Mesenchymal stem cell (in vitro differentiated cells and primary cell): ENCODE results near the gene BORCS8.

Experiments used
- DNase-seq: peaks from one replicate; pipeline ENCODE4 v3.0.0-alpha.2; 2013
- H2AFZ ChIP-seq: one replicate; pipeline ENCODE4 v1.6.1; 2013; ENCODE audit warnings: low read depth, mild to moderate bottlenecking, control low read depth, inconsistent platforms, low read length, moderate library complexity
- H2AK5ac ChIP-seq: 2 replicates; pipeline ENCODE4 v1.6.1; 2013; ENCODE audit warnings: low read length, moderate library complexity, mild to moderate bottlenecking, inconsistent platforms; ENCODE audit not compliant: severe bottlenecking
- H2BK120ac ChIP-seq: one replicate; pipeline ENCODE4 v1.6.1; 2013; ENCODE audit warnings: low read depth, mild to moderate bottlenecking, inconsistent platforms, low read length, moderate library complexity
- H2BK12ac ChIP-seq, 2 experiments: one replicate each; pipeline ENCODE4 v1.6.1; 2013; ENCODE audit warnings: inconsistent platforms in 2 of 2, low read length in 2 of 2, mild to moderate bottlenecking in 2 of 2, moderate library complexity in 2 of 2, control low read depth in 1 of 2
- H2BK15ac ChIP-seq: one replicate; pipeline ENCODE4 v1.6.1; 2013; ENCODE audit warnings: mild to moderate bottlenecking, low read depth, inconsistent platforms; ENCODE audit not compliant: poor library complexity, severe bottlenecking
- H2BK5ac ChIP-seq: 2 replicates; pipeline ENCODE4 v1.6.1; 2013; ENCODE audit warnings: low read depth, mild to moderate bottlenecking, low read length, control low read depth, inconsistent platforms; ENCODE audit not compliant: poor library complexity, severe bottlenecking
- H3K14ac ChIP-seq, 2 experiments: one replicate each; pipeline ENCODE4 v1.6.1; 2013; ENCODE audit warnings: inconsistent platforms in 2 of 2, low read length in 2 of 2, control low read depth in 1 of 2, mild to moderate bottlenecking in 1 of 2, moderate library complexity in 1 of 2
- H3K18ac ChIP-seq, 2 experiments: one replicate each; pipeline ENCODE4 v1.6.1; 2013; ENCODE audit warnings: inconsistent platforms in 2 of 2, low read length in 2 of 2, control low read depth in 1 of 2, low read depth in 1 of 2, mild to moderate bottlenecking in 1 of 2
- H3K23ac ChIP-seq, 2 experiments: one replicate each; pipeline ENCODE4 v1.6.1; 2013; ENCODE audit warnings: inconsistent platforms in 2 of 2, low read length in 2 of 2, mild to moderate bottlenecking in 2 of 2, moderate library complexity in 2 of 2, control low read depth in 1 of 2
- H3K27ac ChIP-seq: 2 replicates; pipeline ENCODE4 v1.5.1; 2013; ENCODE audit warnings: mild to moderate bottlenecking, moderate library complexity, low read length, control low read depth, inconsistent platforms; ENCODE audit not compliant: poor library complexity, severe bottlenecking
- H3K27me3 ChIP-seq, 2 experiments: 2 replicates each; pipeline versions ENCODE4 v1.6.1 to v1.7.0; 2013; ENCODE audit warnings: low read length in 2 of 2, mild to moderate bottlenecking in 2 of 2, moderate library complexity in 2 of 2, control low read depth in 1 of 2, inconsistent platforms in 1 of 2; ENCODE audit not compliant: control insufficient read depth in 1 of 2, insufficient read depth in 1 of 2
- H3K36me3 ChIP-seq, 2 experiments: 2 replicates each; pipeline versions ENCODE4 v1.6.1 to v1.7.0; 2013; ENCODE audit warnings: low read length in 2 of 2, control low read depth in 1 of 2, inconsistent platforms in 1 of 2, low read depth in 1 of 2, mild to moderate bottlenecking in 1 of 2; ENCODE audit not compliant: insufficient read depth in 2 of 2, control insufficient read depth in 1 of 2
- H3K4ac ChIP-seq, 2 experiments: one replicate each; pipeline ENCODE4 v1.6.1; 2013; ENCODE audit warnings: inconsistent platforms in 2 of 2, low read length in 2 of 2, mild to moderate bottlenecking in 2 of 2, moderate library complexity in 2 of 2, control low read depth in 1 of 2, low read depth in 1 of 2
- H3K4me1 ChIP-seq: 2 replicates; pipeline ENCODE4 v1.6.1; 2013; ENCODE audit warnings: low read depth, low read length, control low read depth; ENCODE audit not compliant: control insufficient read depth, insufficient read depth
- H3K4me2 ChIP-seq: 2 replicates; pipeline ENCODE4 v1.6.1; 2013; ENCODE audit warnings: low read length, mild to moderate bottlenecking, inconsistent platforms; ENCODE audit not compliant: poor library complexity, severe bottlenecking
- H3K4me3 ChIP-seq, 2 experiments: 2 replicates each; pipeline versions ENCODE4 v1.5.1 to v1.7.0; 2013; ENCODE audit warnings: low read length in 2 of 2, mild to moderate bottlenecking in 2 of 2, control low read depth in 1 of 2, low read depth in 1 of 2; ENCODE audit not compliant: insufficient read depth in 1 of 2
- H3K79me1 ChIP-seq: replicated peaks from 2 replicates; pipeline ENCODE4 v1.6.1; 2013; ENCODE audit warnings: mild to moderate bottlenecking, control low read depth, low read length, inconsistent platforms; ENCODE audit not compliant: poor library complexity, severe bottlenecking
- H3K9ac ChIP-seq: 2 replicates; pipeline ENCODE4 v1.7.0; 2013; ENCODE audit warnings: mild to moderate bottlenecking, low read length, moderate library complexity
- H3K9me3 ChIP-seq: 2 replicates; pipeline ENCODE4 v1.7.0; 2013; ENCODE audit warnings: mild to moderate bottlenecking, low read length; ENCODE audit not compliant: control insufficient read depth
- H4K8ac ChIP-seq: one replicate; pipeline ENCODE4 v1.6.1; 2013; ENCODE audit warnings: inconsistent platforms, mild to moderate bottlenecking, low read length, moderate library complexity
- H4K91ac ChIP-seq: one replicate; pipeline ENCODE4 v1.6.1; 2013; ENCODE audit warnings: mild to moderate bottlenecking, low read length, inconsistent platforms
- WGBS: methylation state at CpG from one replicate; pipeline ENCODE4 v1.1.7; 2013; ENCODE audit warnings: mixed read lengths; 5-methylcytosine and 5-hydroxymethylcytosine counted together

The BORCS8 gene

GRCh38 chr19:19159534-19159933 lies 32.4 kb downstream of the BORCS8 start:
- no peak overlapping the region for H3K27ac ChIP-seq
- 100% methylated on average over 1 of the region's 4 CpGs for WGBS
- H2AK5ac ChIP-seq, result no peak overlapping the region
- no peak overlapping the region for H4K91ac ChIP-seq
- H3K4me2 ChIP-seq, result no peak overlapping the region
- H3K14ac ChIP-seq, result no peak overlapping the region
- no peak overlapping the region for H4K8ac ChIP-seq
- H3K4ac ChIP-seq, result no peak overlapping the region
- no peak overlapping the region for H2AFZ ChIP-seq
- no peak overlapping the region for H3K9ac ChIP-seq
- no peak overlapping the region for H2BK15ac ChIP-seq
- no peak overlapping the region for H2BK120ac ChIP-seq
- H2BK12ac ChIP-seq, result no peak overlapping the region
- H3K23ac ChIP-seq, result no peak overlapping the region
- H3K27me3 ChIP-seq, result no peaks in the 10 kb centered on the region
- H3K79me1 ChIP-seq, result no peaks in the 10 kb centered on the region
- H3K18ac ChIP-seq, result no peak overlapping the region
- DNase-seq, result no peak
- H3K36me3 ChIP-seq, result peaks cover 4 to 5% of the 10 kb centered on the region in 2 experiments
- no peaks in the 10 kb centered on the region for H3K9me3 ChIP-seq
- H3K4me1 ChIP-seq, result no peaks in the 10 kb centered on the region
- H3K4me3 ChIP-seq, result no peak overlapping the region
- no peak overlapping the region for H2BK5ac ChIP-seq

- no peak overlapping the region for H3K9ac ChIP-seq
- no peaks in the 10 kb centered on the region for H3K4me1 ChIP-seq
- H2AK5ac ChIP-seq, result no peak overlapping the region
- 93% methylated on average over 6 of the region's 6 CpGs for WGBS
- H3K18ac ChIP-seq, result no peak overlapping the region
- H3K36me3 ChIP-seq, result peaks cover 4 to 5% of the 10 kb centered on the region in 2 experiments
- no peak overlapping the region for H2BK12ac ChIP-seq
- no peak overlapping the region for H4K8ac ChIP-seq
- H3K23ac ChIP-seq, result no peak overlapping the region
- H4K91ac ChIP-seq, result no peak overlapping the region
- H2BK15ac ChIP-seq, result no peak overlapping the region
- H3K4me2 ChIP-seq, result no peak overlapping the region
- no peaks in the 10 kb centered on the region for H3K79me1 ChIP-seq
- DNase-seq, result no peak
- no peaks in the 10 kb centered on the region for H3K27me3 ChIP-seq
- H3K4ac ChIP-seq, result no peak overlapping the region
- H3K27ac ChIP-seq, result no peak overlapping the region
- H2BK5ac ChIP-seq, result no peak overlapping the region
- H2AFZ ChIP-seq, result no peak overlapping the region
- H2BK120ac ChIP-seq, result no peak overlapping the region
- no peak overlapping the region for H3K4me3 ChIP-seq
- H3K9me3 ChIP-seq, result no peaks in the 10 kb centered on the region
- H3K14ac ChIP-seq, result no peak overlapping the region
These were observed 34.1 kb downstream of the BORCS8 start for GRCh38 chr19:19157808-19158207.

- 94% methylated on average over 8 of the region's 10 CpGs for WGBS
- no peak overlapping the region for H2BK120ac ChIP-seq
These were observed 36.3 kb downstream of the BORCS8 start for GRCh38 chr19:19155495-19156219.

GRCh38 chr19:19154768-19155494 lies 37.0 kb downstream of the BORCS8 start:
- H2BK15ac ChIP-seq, result peak overlapping the region; percentile 63
- H4K8ac ChIP-seq, result no peak overlapping the region
- H3K79me1 ChIP-seq, result no peaks in the 10 kb centered on the region
- peaks cover 4 to 5% of the 10 kb centered on the region in 2 experiments for H3K36me3 ChIP-seq
- 85% methylated on average over 6 of the region's 6 CpGs for WGBS
- H3K27me3 ChIP-seq, result no peaks in the 10 kb centered on the region
- no peak overlapping the region for H2BK120ac ChIP-seq
- H3K23ac ChIP-seq, result no peak overlapping the region
- peak overlapping the region; percentile 35 for H4K91ac ChIP-seq
- DNase-seq, result no peak
- no peak overlapping the region for H3K27ac ChIP-seq
- no peak overlapping the region for H3K4ac ChIP-seq
- no peak overlapping the region for H3K4me3 ChIP-seq
- no peak overlapping the region for H3K4me2 ChIP-seq
- H2AFZ ChIP-seq, result no peak overlapping the region
- H3K4me1 ChIP-seq, result no peaks in the 10 kb centered on the region
- H2BK5ac ChIP-seq, result no peak overlapping the region
- no peak overlapping the region for H3K9ac ChIP-seq
- no peak overlapping the region for H2BK12ac ChIP-seq
- H3K18ac ChIP-seq, result no peak overlapping the region
- no peak overlapping the region for H2AK5ac ChIP-seq
- H3K14ac ChIP-seq, result no peak overlapping the region
- no peaks in the 10 kb centered on the region for H3K9me3 ChIP-seq

More at GRCh38 chr19:19155495-19156219, 36.3 kb downstream of the BORCS8 start:
- Histone ChIP-seq H4K8ac (no peak overlapping the region), H3K9ac (no peak overlapping the region), H2BK15ac (no peak overlapping the region), H3K14ac (no peak overlapping the region), H2BK5ac (no peak overlapping the region), H3K79me1 (no peaks in the 10 kb centered on the region), H2AK5ac (no peak overlapping the region), H3K9me3 (no peaks in the 10 kb centered on the region), H3K18ac (no peak overlapping the region), H3K4me1 (no peaks in the 10 kb centered on the region), H3K23ac (no peak overlapping the region), H3K4ac (no peak overlapping the region), H2BK12ac (no peak overlapping the region), H3K27me3 (no peaks in the 10 kb centered on the region), H4K91ac (no peak overlapping the region), H3K4me2 (no peak overlapping the region), H3K27ac (no peak overlapping the region), H2AFZ (no peak overlapping the region), H3K36me3 (peaks cover 4 to 5% of the 10 kb centered on the region in 2 experiments), H3K4me3 (no peak overlapping the region)
- DNase-seq, result no peak
